ENCODE results near the gene CNNM3.
A peak's percentile ranks its signal among the peaks of the same experiment; 100 is the strongest.

The CNNM3 gene

GRCh38 chr2:96819876-96820511, 3.9 kb downstream of the CNNM3 start:
- DNase-seq = no peak

- DNase-seq = no peak
These were observed 5.1 kb downstream of the CNNM3 start for GRCh38 chr2:96821113-96821675.

DNA sequence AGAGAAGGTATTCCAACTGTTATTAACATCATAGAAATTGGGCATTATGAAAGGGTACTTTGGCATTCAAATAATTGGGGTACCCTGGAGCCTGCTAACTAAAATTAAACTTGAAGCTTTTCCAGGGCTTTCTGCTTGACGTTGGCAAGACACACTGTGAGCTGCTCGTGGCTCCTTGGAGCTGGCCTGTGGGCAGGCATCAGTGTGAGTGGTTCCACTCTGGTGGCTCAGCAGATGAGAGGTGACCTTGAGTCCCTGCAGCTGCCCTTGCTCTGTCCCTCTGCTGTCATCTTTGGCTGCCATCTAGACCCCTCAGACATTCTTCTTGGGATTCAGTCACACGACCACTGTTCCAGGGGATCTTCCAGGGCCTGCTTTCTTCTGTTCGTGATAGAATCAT, 6.7 kb downstream of the CNNM3 start:
- no peak for DNase-seq

DNA sequence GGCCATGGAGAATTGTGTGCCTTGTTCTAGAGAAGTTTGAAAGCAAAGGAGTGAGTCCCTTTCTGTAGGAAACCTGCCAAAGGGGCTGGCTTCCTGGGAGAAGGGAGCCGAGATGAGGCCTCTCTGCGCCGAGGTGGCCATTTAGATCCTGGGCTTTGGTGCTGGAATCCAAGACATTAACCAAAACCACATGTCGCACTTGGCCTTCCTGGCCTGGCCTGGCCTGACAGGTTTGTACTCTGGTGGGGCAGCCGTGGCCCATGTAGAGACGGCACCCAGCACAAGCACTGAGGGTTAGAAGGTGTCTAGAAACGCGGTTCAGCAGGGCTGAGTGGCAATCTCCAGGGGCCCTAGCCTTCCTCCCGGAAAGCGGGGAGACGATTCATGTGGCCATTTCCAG, 7.1 kb downstream of the CNNM3 start:
- DNase-seq = no peak

- no peak for DNase-seq
These were observed 8.2 kb downstream of the CNNM3 start for GRCh38 chr2:96824079-96824870.

- no peak for DNase-seq
These were observed 9.0 kb downstream of the CNNM3 start for GRCh38 chr2:96825057-96825456.

GRCh38 chr2:96826546-96827278, 10.6 kb downstream of the CNNM3 start:
- DNase-seq = no peak

GRCh38 chr2:96828436-96828835, 12.4 kb downstream of the CNNM3 start:
- no peak for DNase-seq

GRCh38 chr2:96828874-96829273, 12.8 kb downstream of the CNNM3 start:
- no peak for DNase-seq

- DNase-seq = no peak
These were observed 14.0 kb downstream of the CNNM3 start for GRCh38 chr2:96830044-96830562.

DNA sequence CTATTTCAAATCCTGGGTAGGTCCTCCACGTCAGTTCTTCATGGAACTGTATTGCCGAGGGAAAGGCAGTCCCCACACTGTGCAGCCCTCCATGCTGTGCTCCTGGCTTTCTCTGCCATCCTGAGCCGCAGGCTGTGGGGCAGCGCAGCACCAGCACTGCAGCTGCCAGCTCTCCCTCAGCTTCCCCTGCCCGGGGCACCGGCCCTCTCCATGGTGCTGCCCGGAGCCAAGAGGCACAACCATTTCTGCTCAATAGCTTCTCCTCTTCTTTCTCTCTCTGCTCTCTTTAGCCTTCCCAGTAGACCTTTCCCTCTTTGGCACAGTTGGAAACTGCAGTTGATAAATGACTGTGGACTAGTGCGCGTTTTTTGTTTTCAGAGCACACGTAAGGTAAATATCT, 15.6 kb downstream of the CNNM3 start:
- no peak for DNase-seq

GRCh38 chr2:96832408-96832753, 16.3 kb downstream of the CNNM3 start:
- DNase-seq = no peak

- no peak for DNase-seq
These were observed 16.9 kb downstream of the CNNM3 start for GRCh38 chr2:96832754-96833507.

- no peak for DNase-seq
These were observed 19.8 kb downstream of the CNNM3 start for GRCh38 chr2:96835830-96836229.

DNA sequence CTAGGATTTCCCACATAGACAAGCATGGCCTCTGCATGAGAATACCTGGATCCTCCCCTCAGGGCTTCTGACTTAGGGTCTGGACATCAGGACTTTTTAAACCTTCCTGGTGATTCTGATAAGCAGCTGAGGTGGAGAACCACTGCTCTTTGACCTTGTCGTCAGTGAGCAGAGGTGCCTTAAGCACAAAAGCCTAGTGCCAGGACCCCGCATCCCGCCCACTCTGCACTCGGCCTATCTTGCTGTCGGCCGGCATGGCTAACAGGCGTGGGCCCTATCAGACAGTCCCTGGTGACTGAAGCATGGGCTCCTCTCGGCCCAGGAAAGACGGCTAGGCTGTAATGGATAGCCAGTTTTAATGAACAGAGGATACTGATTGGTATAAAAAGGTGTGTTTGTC, 21.5 kb downstream of the CNNM3 start:
- no peak for DNase-seq

DNA sequence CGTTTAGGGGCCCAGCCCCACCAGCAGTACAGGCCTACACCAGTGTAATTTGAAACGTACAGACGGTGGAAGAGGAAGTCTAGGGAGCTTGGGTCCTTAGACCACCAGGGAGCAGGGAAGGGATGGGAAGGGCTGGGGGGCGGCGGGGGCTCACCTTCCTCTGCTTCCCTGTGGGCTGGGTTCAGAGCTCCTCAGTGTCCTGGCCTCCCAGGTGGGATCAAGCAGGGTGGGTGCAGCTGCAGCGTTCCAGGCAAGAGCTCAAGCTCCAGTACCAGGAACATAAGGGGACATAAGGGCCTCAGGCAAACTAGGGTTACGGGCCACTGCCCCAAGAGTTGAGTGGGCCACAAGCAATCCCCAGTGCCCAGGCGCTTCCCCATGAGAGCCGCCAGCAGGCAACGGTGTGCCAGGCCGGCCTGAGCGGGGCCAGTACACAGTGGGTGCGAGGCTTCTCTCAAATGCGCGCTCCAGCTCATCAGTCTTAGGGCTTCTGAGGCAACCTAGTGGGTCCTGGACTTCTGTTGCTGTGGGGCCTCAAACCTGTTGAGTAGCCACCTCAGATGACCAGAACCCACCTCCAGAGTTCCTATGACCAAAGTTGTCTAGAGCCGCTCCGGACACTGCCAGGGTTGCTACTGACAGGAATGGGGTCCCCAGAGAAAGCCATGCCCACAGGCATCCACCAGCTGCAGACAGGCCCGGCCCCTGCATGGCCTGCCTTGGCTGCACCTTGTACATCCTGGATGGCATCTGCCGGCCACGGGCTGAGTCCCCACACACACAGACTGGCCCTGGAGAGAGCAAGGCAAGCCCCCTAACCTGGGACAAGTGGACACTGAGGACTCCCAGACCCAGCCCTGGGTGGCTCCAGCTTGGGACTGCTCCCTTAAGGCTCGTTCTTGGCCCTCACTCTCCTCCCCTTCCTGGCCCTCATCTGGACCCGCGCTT, 22.6 kb downstream of the CNNM3 start:
- peak; percentile 27 to 58 for DNase-seq

DNA sequence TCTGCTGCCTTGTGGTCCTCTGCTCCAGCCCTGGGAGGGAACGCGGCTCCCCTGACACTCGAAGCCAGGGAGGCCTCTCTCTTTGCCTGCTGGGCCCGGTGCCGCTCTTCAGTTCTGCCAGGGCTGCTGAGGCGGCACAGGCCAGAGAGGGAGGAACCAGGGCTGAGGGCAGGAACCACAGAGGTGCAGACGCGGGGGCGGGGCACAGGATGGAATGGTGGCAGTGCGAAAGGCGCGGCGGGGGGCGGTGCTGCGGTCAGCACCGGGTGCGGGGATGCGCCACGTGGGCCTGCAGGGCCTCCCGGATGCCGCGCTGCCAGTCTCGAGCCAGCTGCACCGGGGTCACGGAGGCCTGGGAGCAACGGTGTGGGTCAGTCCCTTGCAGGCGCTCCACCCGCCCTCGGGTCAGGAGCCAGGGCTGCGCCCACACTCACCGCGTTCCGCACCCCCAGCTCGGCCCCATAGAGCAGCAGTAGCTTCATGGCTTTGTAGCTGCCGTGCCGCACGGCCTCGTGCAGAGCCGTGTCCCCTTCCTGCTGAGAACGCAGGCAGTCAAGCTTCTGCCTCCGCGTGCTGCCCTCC, 23.3 kb downstream of the CNNM3 start:
- no peak for DNase-seq

- DNase-seq = no peak
These were observed 24.1 kb downstream of the CNNM3 start for GRCh38 chr2:96839875-96840850.

DNA sequence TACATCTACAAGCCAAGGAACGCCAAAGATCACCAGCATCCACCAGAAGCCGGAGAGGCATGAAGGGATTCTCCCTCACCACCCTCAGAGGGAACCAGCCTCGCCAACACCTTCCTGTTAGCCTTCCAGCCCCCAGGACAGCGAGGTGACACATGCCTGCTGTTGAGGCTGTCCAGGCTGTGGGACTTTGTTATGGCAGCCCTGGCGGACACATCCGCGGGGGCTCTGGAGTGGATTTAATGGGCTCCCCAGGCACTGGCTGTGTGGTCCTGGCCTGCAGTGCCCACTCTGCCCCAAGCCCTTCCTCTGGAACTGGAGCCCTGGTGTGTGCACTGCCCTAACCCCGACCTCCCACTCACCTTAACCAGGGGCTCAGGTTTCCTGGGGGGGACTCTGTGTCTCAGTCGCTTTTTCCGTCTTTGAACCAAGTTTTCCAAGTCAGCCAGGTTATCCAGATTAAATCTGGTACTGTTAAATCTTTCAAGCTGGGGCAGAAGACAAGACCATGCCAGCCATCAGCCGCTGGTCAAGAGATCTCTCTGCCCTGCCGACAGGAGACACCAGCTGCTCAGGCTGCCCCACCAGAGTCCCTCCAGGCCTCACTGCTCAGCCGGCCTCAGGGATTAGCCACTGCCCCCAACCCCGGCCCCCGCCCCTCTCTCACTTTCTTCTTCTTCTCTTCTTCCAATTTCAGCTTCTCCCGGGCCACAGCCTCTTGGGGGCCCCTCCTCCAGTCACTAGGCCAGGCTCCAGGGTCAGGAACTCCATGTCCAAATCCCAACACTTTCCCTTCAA, 25.8 kb downstream of the CNNM3 start:
- no peak for DNase-seq
